PFSK-1 (cell line): ENCODE measurements around the gene RBM33.

Source experiments
- FOXP2 ChIP-seq: optimal IDR thresholded peaks from 2 replicates; pipeline ENCODE3; 2011; ENCODE audit warnings: borderline replicate concordance, control low read depth, inconsistent platforms; ENCODE audit not compliant: insufficient read depth; ENCODE audit errors: extremely low read length, extremely low read depth
- POLR2AphosphoS5 ChIP-seq: IDR thresholded peaks from 2 replicates; pipeline ENCODE4 v1.6.1; 2012; ENCODE audit warnings: low read depth, mild to moderate bottlenecking, control low read depth, low read length, moderate library complexity
- REST ChIP-seq, 2 experiments: IDR thresholded peaks; 2 replicates each; pipeline versions ENCODE4 v1.6.1 to v1.8.0; 2011 to 2012; ENCODE audit warnings: low read depth in 2 of 2, low read length in 2 of 2, control low read depth in 1 of 2, inconsistent platforms in 1 of 2, mild to moderate bottlenecking in 1 of 2, moderate library complexity in 1 of 2; ENCODE audit not compliant: insufficient read depth in 1 of 2
- SIN3A ChIP-seq: IDR thresholded peaks from 2 replicates; pipeline ENCODE4 v1.6.1; 2012; ENCODE audit warnings: mild to moderate bottlenecking, low read length, moderate library complexity, borderline replicate concordance; ENCODE audit not compliant: insufficient read depth
- TAF1 ChIP-seq: IDR thresholded peaks from 2 replicates; pipeline ENCODE4 v1.6.1; 2012; ENCODE audit warnings: low read length, control low read depth, borderline replicate concordance; ENCODE audit not compliant: insufficient read depth

RBM33 gene

GRCh38 chr7:155795401-155795800, 150.9 kb downstream of the RBM33 start:
- TF ChIP-seq TAF1 (no peak), POLR2AphosphoS5 (no peak), SIN3A (no peak), FOXP2 (no peak), REST (IDR thresholded peaks at IDR 0.05; ENCODE audit: insufficient read depth in 1 of 2, low read depth in 2 of 2, low read length in 2 of 2) (no peak)

- no peak for TF ChIP-seq FOXP2
- no peak for TF ChIP-seq POLR2AphosphoS5
- TF ChIP-seq TAF1: no peak
- TF ChIP-seq REST (IDR thresholded peaks at IDR 0.05; ENCODE audit: insufficient read depth in 1 of 2, low read depth in 2 of 2, low read length in 2 of 2): no peak
- TF ChIP-seq SIN3A: no peak
Measured at GRCh38 chr7:155795951-155796350, 151.5 kb downstream of the RBM33 start.

- TF ChIP-seq SIN3A (no peak), FOXP2 (peak; percentile 23)
Measured at GRCh38 chr7:155796381-155797261, 152.2 kb downstream of the RBM33 start.

GRCh38 chr7:155797262-155798250, 153.1 kb downstream of the RBM33 start:
- TF ChIP-seq TAF1 (no peak), REST (IDR thresholded peaks at IDR 0.05; ENCODE audit: insufficient read depth in 1 of 2, low read depth in 2 of 2, low read length in 2 of 2) (no peak), SIN3A (no peak), POLR2AphosphoS5 (no peak), FOXP2 (no peak)

GRCh38 chr7:155798673-155799439, 154.4 kb downstream of the RBM33 start:
- TF ChIP-seq POLR2AphosphoS5: no peak
- TF ChIP-seq TAF1: no peak
- no peak for TF ChIP-seq REST (IDR thresholded peaks at IDR 0.05; ENCODE audit: insufficient read depth in 1 of 2, low read depth in 2 of 2, low read length in 2 of 2)
- no peak for TF ChIP-seq SIN3A
- no peak for TF ChIP-seq FOXP2
